CD14-positive monocyte (primary cell): ENCODE results near the gene CIBAR2. TPM values are rescaled to one million over a fixed set of nuclear protein-coding genes. Genes with fewer than 3 reads are reported as not detected.

Experiments
- DNase-seq, 3 donors: peaks; one replicate each; pipeline ENCODE4 v3.0.0-alpha.2; 2011 to 2022
- H2AFZ ChIP-seq: 2 replicates; pipeline ENCODE4 v1.6.0; 2012; ENCODE audit warnings: mild to moderate bottlenecking, low read depth, low read length, inconsistent platforms; ENCODE audit not compliant: insufficient read depth, poor library complexity, severe bottlenecking
- H3K27ac ChIP-seq, 2 donors: 1 replicate in 1 of 2; 2 replicates in 1 of 2; pipeline ENCODE4 v1.5.1; 2012 to 2013; ENCODE audit warnings: low read length in 2 of 2, control low read depth in 1 of 2, inconsistent platforms in 1 of 2, low read depth in 1 of 2, mild to moderate bottlenecking in 1 of 2
- H3K27me3 ChIP-seq, 2 donors: one replicate each; pipeline versions ENCODE4 v1.6.0 to v1.6.1; 2011 to 2013; ENCODE audit warnings: low read length in 2 of 2; ENCODE audit not compliant: control insufficient read depth in 2 of 2, insufficient read depth in 2 of 2
- H3K36me3 ChIP-seq, 2 donors: replicated peaks in 1 of 2; 1 replicate in 1 of 2; 2 replicates in 1 of 2; pipeline versions ENCODE4 v1.5.1 to v1.6.1; 2012 to 2013; ENCODE audit warnings: low read length in 2 of 2, control low read depth in 1 of 2, inconsistent platforms in 1 of 2, mild to moderate bottlenecking in 1 of 2; ENCODE audit not compliant: insufficient read depth in 2 of 2, control insufficient read depth in 1 of 2
- H3K4me1 ChIP-seq, 2 donors: 1 replicate in 1 of 2; 2 replicates in 1 of 2; pipeline versions ENCODE4 v1.5.1 to v1.6.1; 2012 to 2013; ENCODE audit warnings: low read length in 2 of 2, control low read depth in 1 of 2, inconsistent platforms in 1 of 2, mild to moderate bottlenecking in 1 of 2, moderate library complexity in 1 of 2; ENCODE audit not compliant: insufficient read depth in 2 of 2, control insufficient read depth in 1 of 2
- H3K4me2 ChIP-seq: replicated peaks from 2 replicates; pipeline ENCODE3; 2012; ENCODE audit warnings: low read length, moderate library complexity, mild to moderate bottlenecking; ENCODE audit not compliant: poor library complexity, severe bottlenecking; ENCODE audit errors: extremely low read depth
- H3K4me3 ChIP-seq, 3 experiments: fragments of 200-600 bp in 1 of 3; sonication (generic) in 1 of 3; replicated peaks in 1 of 3; 1 replicate in 2 of 3; 2 replicates in 1 of 3; pipeline ENCODE4 v1.5.1; 2011 to 2013; ENCODE audit warnings: low read length in 3 of 3, mild to moderate bottlenecking in 3 of 3, control low read depth in 2 of 3, low read depth in 2 of 3, inconsistent platforms in 1 of 3, moderate library complexity in 1 of 3
- H3K79me2 ChIP-seq: 2 replicates; pipeline ENCODE4 v1.6.0; 2012; ENCODE audit warnings: mild to moderate bottlenecking, control low read depth, inconsistent platforms, low read length, moderate library complexity; ENCODE audit not compliant: insufficient read depth
- H3K9ac ChIP-seq: 2 replicates; pipeline ENCODE4 v1.6.0; 2017; ENCODE audit warnings: low read length, mild to moderate bottlenecking; ENCODE audit not compliant: insufficient read depth, poor library complexity, severe bottlenecking
- H3K9me3 ChIP-seq, 2 donors: replicated peaks in 1 of 2; 1 replicate in 1 of 2; 2 replicates in 1 of 2; pipeline versions ENCODE4 v1.5.1 to v1.6.1; 2012 to 2013; ENCODE audit warnings: low read length in 2 of 2, control low read depth in 1 of 2; ENCODE audit not compliant: control insufficient read depth in 1 of 2, insufficient read depth in 1 of 2
- H4K20me1 ChIP-seq: 2 replicates; pipeline ENCODE4 v1.6.0; 2012; ENCODE audit warnings: mild to moderate bottlenecking, low read length, control low read depth, moderate library complexity; ENCODE audit not compliant: insufficient read depth
- H3K27ac Mint-ChIP-seq, 7 donors: one replicate each; pipeline ENCODE4 v1.8.0; 2020; ENCODE audit warnings: mild to moderate bottlenecking in 7 of 7, mixed read lengths in 7 of 7, moderate library complexity in 6 of 7, inconsistent platforms in 2 of 7
- H3K27me3 Mint-ChIP-seq, 3 donors: one replicate each; pipeline ENCODE4 v1.8.0; 2021 to 2022; ENCODE audit warnings: low read depth in 3 of 3, mild to moderate bottlenecking in 3 of 3, mixed read lengths in 3 of 3, moderate library complexity in 3 of 3, inconsistent platforms in 1 of 3
- H3K36me3 Mint-ChIP-seq, 2 donors: one replicate each; pipeline ENCODE4 v1.8.0; 2020; ENCODE audit warnings: mixed read lengths in 2 of 2, inconsistent platforms in 1 of 2, mild to moderate bottlenecking in 1 of 2
- H3K4me1 Mint-ChIP-seq: one replicate; pipeline ENCODE4 v1.8.0; 2020; ENCODE audit warnings: mild to moderate bottlenecking, mixed read lengths
- H3K4me3 Mint-ChIP-seq, 2 donors: one replicate each; pipeline ENCODE4 v1.8.0; 2020; ENCODE audit warnings: mild to moderate bottlenecking in 2 of 2, mixed read lengths in 2 of 2, moderate library complexity in 1 of 2
- H3K9me3 Mint-ChIP-seq, 7 donors: one replicate each; pipeline ENCODE4 v1.8.0; 2020 to 2022; ENCODE audit warnings: mixed read lengths in 7 of 7, mild to moderate bottlenecking in 6 of 7, moderate library complexity in 6 of 7, inconsistent platforms in 2 of 7
- WGBS: methylation state at CpG from one replicate; pipeline ENCODE4 v1.1.5; 2013; ENCODE audit warnings: missing lambda C conversion rate; ENCODE audit not compliant: insufficient coverage; 5-methylcytosine and 5-hydroxymethylcytosine counted together
- intact Hi-C, 2 donors: fragments of 100-400 bp; cut with micrococcal nuclease; formaldehyde crosslinking; loops; one replicate each; pipeline versions ENCODE4 v1.15.0 to v1.15.1; 2023
- polyA plus RNA-seq, 3 donors: library from polyadenylated mRNA; depleted of rRNA in 1 of 3; unstranded in 2 of 3; stranded (reverse) in 1 of 3; fragments of 300-500 nt in 2 of 3; fragments of >200 nt in 1 of 3; fragmentation: Illumina TruSeq in 2 of 3; gene quantifications; 1 replicate in 2 of 3; 2 replicates in 1 of 3; pipeline ENCODE4 v1.2.3, GENCODE V29; 2012 to 2021
- TF ChIP-seq, protein P1 (sequence below): fragments of 200-600 bp; IDR thresholded peaks from one replicate; pipeline ENCODE4 v1.8.0; 2022; ENCODE audit warnings: antibody characterized with exemption, mild to moderate bottlenecking

The CIBAR2 gene
- polyA plus RNA-seq, 3 donors, result not detected

DNA sequence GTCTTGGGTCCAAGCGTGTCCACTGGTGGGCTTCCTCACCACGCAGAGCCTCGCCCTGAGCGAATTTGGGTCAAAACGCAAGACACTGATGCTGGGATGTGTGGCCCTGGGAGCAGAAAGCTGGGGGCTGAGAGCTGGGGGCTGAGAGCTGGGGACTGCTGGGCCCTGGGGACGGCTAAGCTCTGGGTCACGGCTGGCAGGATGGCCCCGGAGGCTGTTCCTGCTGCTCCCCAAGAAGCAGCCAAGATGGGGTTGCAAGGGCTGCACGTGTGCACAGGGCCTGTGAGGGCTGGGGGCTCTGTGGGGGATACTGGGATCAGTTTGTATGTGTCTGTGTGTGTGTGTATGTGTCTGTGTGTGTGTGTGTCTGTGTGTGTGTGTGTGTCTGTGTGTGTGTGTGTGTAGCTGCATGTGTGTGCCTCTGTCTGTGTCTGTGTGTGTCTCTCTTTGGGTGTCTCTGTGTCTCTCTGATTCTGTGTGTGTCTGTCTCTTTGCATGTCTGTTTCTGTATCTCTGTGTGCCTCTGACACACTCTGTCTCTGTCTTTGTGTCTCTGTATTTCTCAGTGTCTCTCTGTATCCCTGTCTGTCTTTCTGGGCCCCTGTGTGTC lies 38.2 kb upstream of the CIBAR2 start:
- Histone ChIP-seq H2AFZ (no peak overlapping the region), H3K4me3 (no peak overlapping the region), H3K9me3 (no peaks in the 10 kb centered on the region), H3K79me2 (no peaks in the 10 kb centered on the region), H3K36me3 (no peaks in the 10 kb centered on the region), H3K27me3 (no peaks in the 10 kb centered on the region), H3K27ac (no peak overlapping the region), H3K4me2 (no peak overlapping the region), H4K20me1 (no peaks in the 10 kb centered on the region), H3K9ac (peak overlapping the region; percentile 2), H3K4me1 (no peaks in the 10 kb centered on the region)
- H3K36me3 Mint-ChIP-seq, result no peaks in the 10 kb centered on the region
- 93% methylated on average over 9 of the region's 9 CpGs for WGBS
- no peak overlapping the region for H3K4me3 Mint-ChIP-seq
- H3K27ac Mint-ChIP-seq, result no peak overlapping the region
- H3K4me1 Mint-ChIP-seq, result no peaks in the 10 kb centered on the region
- H3K9me3 Mint-ChIP-seq, result no peaks in the 10 kb centered on the region
- no peak for DNase-seq
- H3K27me3 Mint-ChIP-seq, result peaks cover 4 to 8% (median 8%) of the 10 kb centered on the region in 3 donors
- intact Hi-C loops, result no loop called here
- TF ChIP-seq, protein P1, sequence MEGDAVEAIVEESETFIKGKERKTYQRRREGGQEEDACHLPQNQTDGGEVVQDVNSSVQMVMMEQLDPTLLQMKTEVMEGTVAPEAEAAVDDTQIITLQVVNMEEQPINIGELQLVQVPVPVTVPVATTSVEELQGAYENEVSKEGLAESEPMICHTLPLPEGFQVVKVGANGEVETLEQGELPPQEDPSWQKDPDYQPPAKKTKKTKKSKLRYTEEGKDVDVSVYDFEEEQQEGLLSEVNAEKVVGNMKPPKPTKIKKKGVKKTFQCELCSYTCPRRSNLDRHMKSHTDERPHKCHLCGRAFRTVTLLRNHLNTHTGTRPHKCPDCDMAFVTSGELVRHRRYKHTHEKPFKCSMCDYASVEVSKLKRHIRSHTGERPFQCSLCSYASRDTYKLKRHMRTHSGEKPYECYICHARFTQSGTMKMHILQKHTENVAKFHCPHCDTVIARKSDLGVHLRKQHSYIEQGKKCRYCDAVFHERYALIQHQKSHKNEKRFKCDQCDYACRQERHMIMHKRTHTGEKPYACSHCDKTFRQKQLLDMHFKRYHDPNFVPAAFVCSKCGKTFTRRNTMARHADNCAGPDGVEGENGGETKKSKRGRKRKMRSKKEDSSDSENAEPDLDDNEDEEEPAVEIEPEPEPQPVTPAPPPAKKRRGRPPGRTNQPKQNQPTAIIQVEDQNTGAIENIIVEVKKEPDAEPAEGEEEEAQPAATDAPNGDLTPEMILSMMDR, result no peak

- WGBS, result 94% methylated on average over 14 of the region's 14 CpGs
- no peaks in the 10 kb centered on the region for H3K4me1 ChIP-seq
Measured at GRCh38 chr16:85149776-85150175, 37.5 kb upstream of the CIBAR2 start.

More at GRCh38 chr16:85149776-85150175, 37.5 kb upstream of the CIBAR2 start:
- Histone ChIP-seq H3K4me2 (no peak overlapping the region), H3K9ac (no peak overlapping the region), H4K20me1 (no peaks in the 10 kb centered on the region), H2AFZ (no peak overlapping the region), H3K79me2 (no peaks in the 10 kb centered on the region), H3K9me3 (no peaks in the 10 kb centered on the region), H3K27me3 (no peaks in the 10 kb centered on the region), H3K4me3 (no peak overlapping the region), H3K36me3 (no peaks in the 10 kb centered on the region), H3K27ac (no peak overlapping the region)
- H3K27me3 Mint-ChIP-seq, result peaks cover 4 to 8% (median 8%) of the 10 kb centered on the region in 3 donors
- DNase-seq, result no peak
- H3K36me3 Mint-ChIP-seq, result no peaks in the 10 kb centered on the region
- peak overlapping the region in 1 of 7 donors; percentile 59 for H3K27ac Mint-ChIP-seq
- no peaks in the 10 kb centered on the region for H3K4me1 Mint-ChIP-seq
- peaks cover 0 to under 1% (median 0%) of the 10 kb centered on the region in 7 donors for H3K9me3 Mint-ChIP-seq
- no peak overlapping the region for H3K4me3 Mint-ChIP-seq
- intact Hi-C loops, result no loop called here
- TF ChIP-seq, protein P1, result no peak
